CD4-positive, alpha-beta T cell treated with Interleukin-17A for 4 hours (primary cell): ENCODE data around the gene ATPAF1.
"Not testable (repeated sequence)": the region's sequence is repeated elsewhere in the genome, so short reads cannot be mapped to it uniquely, and the experiment has no call there.

Source experiments
- DNase-seq: peaks from one replicate; pipeline ENCODE4 v3.0.0-alpha.2; 2020; ENCODE audit warnings: mixed read lengths

The ATPAF1 gene, protein sequence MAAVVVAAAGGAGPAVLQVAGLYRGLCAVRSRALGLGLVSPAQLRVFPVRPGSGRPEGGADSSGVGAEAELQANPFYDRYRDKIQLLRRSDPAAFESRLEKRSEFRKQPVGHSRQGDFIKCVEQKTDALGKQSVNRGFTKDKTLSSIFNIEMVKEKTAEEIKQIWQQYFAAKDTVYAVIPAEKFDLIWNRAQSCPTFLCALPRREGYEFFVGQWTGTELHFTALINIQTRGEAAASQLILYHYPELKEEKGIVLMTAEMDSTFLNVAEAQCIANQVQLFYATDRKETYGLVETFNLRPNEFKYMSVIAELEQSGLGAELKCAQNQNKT

DNA sequence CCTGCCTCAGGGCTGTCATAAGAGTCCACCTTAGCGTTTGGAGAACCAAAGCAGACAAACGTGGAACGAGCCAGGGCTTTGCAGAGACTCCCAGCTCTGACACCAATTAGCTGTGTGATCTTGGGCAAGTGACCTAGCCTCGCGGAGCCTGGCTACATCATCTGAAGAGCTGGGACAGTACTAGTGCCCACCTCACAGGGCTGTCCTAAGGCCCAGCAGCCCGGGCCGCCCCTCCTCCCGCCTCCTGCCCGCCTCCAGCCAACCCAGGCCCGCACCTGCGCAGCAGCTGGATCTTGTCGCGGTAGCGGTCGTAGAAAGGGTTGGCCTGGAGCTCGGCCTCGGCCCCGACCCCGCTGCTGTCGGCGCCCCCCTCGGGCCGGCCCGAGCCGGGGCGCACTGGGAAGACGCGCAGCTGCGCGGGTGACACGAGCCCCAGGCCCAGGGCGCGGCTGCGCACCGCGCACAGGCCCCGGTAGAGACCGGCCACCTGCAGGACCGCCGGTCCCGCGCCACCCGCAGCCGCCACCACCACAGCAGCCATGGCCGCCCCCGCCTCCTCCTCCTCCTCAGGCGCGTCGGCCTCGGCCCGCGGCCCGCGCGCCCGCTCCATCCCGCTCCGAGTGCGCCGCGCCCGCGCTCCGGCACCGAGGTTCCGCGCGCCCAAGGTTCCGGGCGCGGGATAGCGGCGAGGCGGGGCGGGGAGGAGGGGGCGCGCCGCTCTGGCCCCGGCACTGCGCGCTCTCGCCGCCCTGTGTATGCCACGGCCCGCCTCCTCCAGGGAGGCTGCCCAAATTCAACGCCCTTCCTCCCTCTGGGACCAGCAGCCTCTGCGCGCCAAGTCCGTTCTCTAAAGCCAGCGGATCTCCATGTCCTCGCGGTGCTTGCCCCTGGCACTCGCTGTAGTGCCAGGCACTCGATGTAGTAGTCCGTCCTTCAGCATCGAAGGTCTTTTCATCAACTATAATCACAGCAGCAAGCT lies at the start of gene ATPAF1:
Gene ATPAF1 (minus strand): TSS at position 583 of the 979 bp plus-strand sequence. CDS start 42 bp downstream, at position 541.
- DNase-seq = peak; percentile 70

DNA sequence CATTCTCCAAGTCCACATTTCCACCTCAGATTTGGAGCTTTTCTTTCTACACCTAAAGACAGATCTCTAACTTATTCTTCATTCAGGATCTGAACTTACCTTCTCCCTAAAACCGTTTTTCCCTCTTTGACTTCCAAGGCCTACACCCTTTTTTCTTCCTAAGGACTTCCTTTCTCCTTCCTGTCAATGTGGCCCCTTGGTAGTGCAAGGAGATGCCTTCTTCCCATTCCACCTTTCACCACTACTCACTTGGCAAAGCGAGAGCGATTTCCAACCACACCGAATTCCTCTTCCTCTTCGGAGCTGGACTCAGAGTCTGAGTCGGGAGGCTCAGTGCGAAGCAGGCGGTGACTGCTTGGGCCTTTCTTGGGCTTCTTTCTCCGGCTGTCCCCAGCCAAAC lies 49.5 kb upstream of the ATPAF1 start:
- no peak for DNase-seq

DNA sequence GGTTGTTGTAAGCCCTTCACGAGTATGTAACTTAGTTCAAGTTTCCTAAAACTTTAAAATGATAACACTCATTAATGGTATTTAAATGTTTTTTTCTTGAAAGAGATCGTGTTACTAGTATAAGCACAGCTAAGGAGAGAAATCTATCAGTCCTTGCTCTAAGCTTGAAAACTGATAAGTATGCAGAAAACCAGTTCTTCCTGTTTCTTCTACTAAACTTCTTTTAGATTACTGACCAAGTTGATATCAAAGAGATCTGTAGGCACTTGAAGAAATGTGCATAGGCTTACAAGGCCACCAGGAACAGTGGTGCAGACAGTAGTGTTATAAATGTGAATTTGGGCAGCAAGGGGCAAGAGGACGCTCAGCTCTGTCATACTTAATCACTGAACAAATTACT lies 46.8 kb upstream of the ATPAF1 start:
- DNase-seq = no peak

DNA sequence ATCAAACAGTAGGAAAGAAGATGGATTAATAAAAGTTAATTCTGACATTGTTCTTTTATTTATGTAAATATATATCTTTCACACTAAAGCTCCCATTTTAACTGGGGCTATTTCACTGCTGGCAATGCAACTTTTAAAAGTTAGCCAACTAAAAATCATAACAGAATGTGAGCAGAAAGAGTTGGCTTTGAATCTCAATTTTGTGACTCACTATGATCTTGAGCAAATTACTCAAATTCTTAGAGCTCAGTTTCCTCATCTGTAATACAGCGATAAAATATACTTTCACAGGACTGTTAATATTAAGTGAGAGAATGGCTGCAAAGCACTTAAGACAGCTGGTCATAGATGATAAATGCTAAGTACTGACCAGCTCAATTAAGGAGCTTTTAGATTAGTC lies 40.0 kb upstream of the ATPAF1 start:
- DNase-seq = no peak

DNA sequence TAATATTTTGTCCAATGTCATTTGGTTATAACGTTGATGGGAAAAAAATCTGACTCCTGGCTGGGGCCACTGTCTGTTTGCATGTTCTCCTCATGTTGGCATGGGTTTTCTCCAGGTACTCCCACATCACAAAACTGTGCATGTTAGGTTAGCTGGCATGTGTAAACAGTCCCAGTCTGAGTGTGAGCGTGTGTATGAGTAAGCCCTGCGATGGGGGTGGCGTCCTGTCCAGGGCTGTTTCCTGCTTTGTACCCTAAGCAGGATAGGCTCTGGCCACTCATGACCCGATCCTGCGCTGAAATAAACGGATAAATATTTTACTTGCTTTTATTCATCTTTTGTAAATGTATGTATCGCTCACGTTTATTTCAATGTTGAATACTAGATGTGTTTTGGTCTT lies 37.2 kb upstream of the ATPAF1 start:
- no peak for DNase-seq

DNA sequence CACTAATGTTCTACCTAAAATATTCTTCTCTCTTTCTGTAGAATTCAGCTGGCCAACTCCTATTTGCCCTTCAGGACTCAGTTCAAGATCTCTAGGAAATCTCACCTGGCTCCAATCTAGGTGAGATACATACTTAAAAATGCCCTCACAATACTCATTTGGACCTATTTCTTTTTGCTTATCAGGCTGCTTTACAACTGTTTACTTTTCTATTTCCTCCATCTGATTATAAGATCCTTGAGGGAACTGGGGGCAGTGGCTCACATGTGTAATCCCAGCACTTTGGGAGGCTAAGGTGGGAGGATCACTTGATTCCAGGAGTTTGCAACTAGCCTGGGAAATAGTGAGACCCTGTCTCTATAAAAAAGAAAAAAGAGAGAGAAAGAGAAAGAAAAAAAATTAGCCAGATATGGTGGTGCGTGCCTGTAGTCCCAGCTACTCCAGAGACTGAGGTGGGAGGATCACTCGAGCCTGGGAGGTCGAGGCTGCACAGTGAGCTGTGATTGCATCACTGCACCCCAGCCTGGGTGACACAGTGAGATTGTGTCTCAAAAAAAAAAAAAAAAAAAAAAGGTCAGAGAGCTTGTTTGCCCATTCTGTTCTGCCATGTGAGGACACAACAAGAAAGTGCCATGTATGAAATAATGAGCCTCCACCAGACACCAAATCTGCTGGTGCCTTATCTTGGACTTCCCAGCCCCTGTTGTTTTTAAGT lies 35.9 kb upstream of the ATPAF1 start:
- DNase-seq = no peak

DNA sequence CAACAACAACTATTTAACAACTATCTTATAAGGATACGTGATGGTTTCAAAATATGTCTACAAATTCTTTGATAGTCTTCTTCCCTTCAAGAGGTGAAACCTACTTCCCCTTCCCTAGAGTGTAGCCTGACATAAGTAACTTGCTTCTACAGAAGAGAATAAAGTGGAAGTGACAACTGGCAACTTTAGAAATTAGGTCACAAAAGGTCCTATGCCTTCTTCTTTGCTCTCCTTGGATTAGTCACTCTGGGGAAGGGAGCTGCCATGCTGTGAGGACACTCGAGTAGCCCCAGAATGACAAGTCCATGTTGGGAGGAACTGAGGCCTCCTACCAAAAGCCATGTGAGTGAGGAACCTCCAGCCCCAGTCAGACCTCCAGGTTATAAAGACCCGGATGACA lies 31.5 kb upstream of the ATPAF1 start:
- no peak for DNase-seq

DNA sequence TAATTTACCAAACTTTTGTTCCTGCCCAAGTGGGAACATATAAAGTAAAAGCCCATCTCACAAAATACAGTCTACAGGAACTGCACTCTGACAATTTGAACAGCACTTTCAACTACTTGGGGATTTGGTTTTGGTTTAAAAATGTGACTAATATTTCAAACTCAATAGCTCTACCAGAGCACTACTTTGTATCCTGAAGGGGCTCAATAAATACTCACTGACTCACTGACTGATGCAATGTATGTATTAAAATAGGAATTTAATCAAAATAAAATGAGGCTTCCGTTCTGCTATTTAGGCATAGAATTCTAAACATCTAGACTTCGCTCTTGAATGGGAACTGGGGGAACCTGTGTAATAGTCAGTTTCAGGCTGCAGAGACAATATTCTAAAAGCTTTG lies 28.9 kb upstream of the ATPAF1 start:
- DNase-seq = no peak

DNA sequence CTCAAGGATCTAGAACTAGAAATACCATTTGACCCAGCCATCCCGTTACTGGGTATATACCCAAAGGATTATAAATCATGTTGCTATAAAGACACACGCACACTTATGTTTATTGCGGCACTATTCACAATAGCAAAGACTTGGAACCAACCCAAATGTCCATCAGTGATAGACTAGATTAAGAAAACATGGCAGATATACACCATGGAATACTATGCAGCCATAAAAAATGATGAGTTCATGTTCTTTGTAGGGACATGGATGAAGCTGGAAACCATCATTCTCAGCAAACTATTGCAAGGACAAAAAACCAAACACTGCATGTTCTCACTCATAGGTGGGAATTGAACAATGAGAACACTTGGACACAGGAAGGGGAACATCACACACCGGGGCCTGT lies 26.5 kb upstream of the ATPAF1 start:
- not testable (repeated sequence) for DNase-seq

DNA sequence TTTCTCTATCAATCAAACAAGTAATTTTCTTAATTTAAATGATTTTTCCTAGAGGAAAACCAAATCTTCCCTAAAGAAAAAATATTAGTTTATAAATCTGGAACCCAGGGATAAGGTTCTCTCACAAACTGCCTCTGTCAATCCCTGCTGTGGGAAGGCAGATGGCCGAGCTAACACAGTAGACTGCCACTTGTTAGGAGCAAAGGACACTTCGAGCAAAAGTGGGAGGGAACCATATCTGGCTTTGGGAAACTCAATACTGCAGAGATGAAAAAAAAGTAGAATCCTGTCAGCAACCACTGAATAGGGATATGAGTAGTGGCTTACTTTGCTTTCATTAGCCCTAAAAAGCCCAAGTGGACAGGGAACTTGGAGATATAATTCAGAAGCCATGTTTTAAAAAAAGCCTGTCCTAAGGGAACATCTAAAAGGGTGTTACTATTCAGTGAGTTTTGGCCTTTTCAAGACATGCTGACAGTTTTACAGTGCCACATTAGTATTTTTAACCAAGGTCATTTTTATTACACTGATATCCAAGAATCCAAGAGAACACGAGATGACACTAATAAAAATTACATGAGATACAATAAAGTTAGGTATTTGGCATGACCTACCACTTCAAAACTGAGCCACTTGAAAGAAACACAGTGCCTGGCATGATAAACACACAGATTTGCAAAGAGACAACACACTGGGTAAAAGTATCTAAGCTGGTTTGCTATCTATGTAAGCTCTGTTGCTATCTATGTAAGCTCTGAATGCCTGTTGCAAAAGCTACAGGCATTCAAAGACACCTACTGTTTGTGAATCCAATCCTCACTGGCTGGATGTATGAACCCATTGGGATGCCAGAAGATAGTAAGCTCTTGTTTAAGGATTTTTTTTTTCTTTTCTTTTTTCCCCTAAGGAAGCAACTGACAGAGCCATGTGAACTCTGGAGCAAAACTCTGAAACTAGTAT lies 24.9 kb upstream of the ATPAF1 start:
- no peak for DNase-seq

DNA sequence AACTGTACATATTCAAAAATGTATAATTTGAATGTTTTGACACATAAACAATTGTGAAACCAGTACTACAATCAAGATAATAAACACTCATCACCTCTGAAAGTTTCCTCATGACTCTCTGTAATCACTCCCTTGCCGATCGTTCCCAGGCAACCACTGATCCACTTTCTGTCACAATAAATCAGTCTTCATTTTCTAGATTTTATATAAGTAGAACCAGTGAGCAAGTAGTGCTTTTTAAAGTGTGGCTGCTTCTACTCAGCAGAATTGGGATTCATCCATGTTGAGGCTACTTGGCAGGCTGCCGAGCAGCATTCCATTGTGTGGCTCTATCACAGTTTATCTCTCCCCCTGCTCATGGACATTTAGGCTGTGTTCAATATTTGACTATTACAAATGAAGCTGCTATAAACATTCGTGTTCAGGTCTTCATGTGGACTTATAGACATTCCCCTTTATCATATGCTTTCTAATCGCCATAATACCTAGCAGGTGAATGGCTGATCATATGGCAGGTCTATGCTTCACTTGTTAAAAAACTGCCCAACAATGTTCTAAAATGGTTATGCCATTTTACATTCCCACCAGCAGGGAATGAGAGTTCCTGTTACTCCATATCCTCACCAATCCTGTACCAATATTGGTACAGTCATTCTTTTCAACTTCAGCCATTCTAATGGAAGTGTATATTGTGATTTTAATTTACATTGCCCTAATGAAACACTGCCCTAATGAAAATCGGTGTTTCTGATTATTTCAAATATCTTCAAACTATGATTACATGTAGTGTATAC lies 24.0 kb upstream of the ATPAF1 start:
- DNase-seq = no peak

DNA sequence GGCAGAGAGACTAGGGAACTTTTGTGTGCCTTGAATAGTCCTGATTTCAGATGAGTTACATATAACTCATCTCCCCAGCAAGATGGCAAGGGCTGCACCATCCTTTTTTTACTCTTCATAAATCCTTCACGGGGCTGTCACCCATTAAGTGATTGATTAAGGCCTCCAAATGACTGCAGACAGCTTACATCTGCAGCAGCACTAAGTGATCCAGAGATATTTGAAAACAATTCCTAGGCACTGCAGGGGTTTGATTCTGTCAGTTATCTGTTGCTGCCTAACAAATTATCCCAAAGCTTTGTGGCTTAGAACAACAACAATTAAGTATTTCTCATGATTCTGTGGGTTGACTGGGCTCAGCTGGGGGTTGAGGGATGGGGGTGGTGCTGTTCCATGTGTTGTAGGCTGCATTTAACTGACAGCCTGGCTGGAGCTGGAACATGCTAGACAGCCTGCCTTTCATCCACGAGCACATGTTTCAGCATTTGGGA lies 22.8 kb upstream of the ATPAF1 start:
- no peak for DNase-seq

DNA sequence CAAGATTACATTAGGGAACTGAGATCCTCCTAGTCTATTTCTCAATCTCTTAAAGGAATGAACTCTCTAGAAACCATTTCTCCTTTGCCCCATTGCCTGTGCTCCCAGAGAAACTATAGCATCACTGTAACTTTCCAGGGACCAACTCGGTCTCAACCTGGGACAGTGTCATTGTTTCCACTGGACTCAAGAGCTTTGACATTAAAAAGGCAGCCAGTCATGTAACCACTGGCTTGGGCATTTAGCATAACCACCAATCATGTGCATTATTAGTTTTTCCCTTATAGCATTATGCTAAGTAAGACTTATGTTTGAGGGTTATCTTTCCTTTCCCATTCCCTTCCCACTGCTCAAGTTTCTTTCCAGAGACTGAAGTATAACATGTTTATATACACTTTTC lies 21.7 kb upstream of the ATPAF1 start:
- DNase-seq = no peak

DNA sequence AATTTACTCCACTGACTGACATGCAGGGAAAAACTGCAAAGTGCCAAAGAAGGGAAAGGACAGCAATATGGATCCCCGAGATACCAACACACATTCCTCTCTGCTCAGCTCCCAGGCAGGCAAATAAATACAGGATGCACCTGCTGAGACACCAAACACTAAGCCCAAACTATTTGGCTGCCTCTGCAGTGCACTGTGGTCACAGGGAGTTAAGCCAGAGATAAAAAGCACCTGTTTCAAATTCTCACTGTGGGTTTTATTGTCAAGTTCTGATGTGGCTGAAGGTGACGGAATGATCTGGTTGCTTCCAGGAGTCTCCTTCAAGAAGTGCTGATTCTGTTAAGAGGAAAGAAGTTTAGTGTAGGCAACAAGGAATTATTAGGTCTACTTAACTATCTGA lies 21.2 kb upstream of the ATPAF1 start:
- no peak for DNase-seq

DNA sequence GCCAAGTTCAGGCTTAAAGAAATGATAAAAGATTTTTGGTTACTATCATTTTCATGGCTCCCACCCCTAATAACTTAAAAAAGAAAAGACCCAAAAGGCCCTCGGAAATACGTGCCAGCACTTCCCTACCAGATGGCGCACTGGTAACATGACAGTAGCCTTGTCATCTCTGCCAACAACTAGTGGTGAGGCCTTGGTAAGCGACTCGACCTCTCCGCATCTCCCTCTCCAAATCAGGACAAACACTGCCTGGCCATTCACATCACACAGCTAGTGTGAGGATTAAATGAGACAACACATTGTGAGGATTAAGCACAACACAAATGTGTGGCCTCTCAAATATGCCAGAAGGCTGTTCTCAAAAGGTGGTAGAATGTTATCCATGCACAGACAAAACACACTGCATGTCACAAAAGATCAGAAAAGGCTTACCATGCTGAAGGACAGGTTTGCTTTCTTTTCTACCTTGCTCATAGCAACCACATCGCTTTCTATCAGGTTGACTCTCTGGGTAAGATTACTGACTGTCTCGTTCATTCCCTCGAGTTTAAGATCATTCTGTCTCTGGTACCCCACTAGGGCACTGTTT lies 19.9 kb upstream of the ATPAF1 start:
- DNase-seq = no peak

DNA sequence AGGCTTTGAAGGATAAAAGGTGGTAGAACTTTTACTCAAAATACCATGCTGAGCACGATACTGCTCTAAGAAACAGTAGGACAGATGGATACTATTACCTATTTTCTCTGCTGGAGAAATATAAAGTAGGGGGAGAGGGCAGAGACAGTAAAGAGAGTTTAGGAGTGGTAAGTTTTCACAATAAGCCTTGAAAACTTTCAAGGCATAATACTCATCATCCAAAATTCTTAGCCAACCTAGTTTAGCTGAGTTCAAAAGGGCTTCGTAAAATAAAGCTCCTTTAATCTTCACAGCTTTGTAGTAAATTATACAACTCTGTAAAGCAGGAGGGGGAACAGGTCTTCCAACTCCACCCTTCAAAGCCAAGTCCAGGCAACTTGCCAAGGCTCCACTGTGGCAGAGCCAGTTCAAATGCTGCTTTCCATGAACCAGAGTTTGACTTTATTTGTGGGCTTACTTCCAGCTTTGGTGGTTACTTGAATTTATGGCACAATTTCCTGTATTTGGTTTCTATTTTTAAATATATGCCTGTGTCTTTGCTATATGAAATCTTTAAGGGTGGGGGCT lies 19.0 kb upstream of the ATPAF1 start:
- DNase-seq = no peak

DNA sequence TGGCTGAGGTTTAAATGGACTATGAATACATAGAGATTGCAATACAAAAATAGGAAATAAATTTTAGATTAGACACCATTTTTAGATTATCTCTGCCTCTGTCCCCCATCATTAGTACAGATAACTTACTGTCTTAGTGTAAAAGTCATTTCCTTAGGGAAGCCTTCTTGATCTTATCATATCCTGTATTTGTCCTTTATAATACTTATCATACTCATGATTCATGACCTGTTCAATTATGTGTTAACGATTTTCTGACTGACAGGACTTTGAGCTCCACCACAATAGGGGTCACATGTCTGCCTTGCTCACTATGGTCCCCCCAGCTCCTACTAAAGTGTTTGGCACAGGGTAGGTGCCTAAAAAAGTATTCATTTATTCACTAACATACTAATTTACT lies 18.1 kb upstream of the ATPAF1 start:
- no peak for DNase-seq

DNA sequence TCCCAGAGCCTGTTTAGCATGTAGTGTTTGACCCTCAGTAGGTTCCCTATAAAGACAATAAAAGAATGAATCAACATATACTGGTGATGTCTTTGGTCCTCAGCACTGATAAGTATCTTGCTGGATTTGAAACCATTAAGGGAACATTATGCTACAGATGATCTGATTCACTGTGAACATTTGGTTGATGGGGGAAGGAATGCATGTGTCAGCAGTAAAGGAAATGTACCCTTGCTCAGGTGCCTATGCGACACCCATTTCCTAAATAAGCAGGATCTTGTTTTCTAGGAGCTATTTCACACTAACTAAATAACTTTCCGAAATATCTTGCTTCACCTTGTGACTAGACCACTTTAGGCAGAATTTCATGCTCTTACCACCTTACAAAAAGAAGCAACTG lies 16.5 kb upstream of the ATPAF1 start:
- no peak for DNase-seq

DNA sequence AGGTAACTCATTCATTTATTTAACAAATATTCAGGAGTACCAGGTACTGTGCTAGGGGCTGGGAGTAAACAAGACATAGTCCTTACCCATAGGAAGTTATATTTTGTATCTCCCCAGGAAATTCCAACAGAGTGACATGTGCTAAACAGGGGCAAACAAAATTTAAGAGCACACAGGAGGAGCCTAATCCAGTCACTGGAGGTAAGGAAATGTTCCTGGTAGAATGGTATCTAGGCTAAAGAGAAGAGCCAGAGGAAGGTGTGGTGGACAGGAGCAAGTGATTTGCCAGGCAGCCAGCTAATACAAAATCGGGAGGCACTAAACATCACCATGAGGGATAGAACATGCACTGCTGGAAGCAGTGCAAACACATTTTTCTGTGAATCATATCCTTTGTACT lies 13.9 kb upstream of the ATPAF1 start:
- no peak for DNase-seq

DNA sequence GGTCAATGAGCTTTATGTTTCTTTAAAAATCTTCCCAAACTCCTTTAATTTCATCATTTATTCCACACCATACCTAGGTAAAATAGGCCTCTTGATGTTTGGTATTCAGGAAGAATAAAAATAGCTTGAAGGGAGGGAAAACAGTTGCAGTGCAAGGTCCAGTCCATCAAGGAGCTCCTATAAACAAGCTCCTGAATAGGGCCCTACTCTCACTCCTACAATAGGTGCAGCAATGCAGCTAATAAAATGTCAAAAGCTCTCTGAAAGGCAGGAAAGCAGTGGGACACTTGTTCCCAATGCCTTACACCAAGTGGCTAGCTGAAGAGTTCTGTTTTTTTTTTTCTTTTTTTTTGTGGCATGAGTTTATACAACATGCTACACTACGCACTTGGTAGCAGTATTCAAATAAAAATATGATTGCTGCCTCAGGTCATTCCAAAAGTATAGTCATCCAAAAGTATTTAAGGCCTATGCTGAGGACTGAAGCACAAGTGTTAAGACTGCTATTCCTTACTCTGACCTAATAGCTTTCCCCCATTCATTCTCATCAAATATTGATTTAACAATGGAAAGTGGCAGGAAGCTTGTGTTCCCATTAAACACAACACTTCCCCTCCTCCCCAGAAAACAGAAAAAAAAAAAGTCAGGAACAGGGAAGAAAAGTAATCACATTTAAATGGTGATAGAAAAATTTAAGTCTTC lies 13.3 kb upstream of the ATPAF1 start:
- no peak for DNase-seq
